Heart right ventricle (tissue), 16 donors: ENCODE results near the gene TXNDC16. TPM values are rescaled to one million over a fixed set of nuclear protein-coding genes. Genes with fewer than 3 reads are reported as not detected.
A peak's percentile ranks its signal among the peaks of the same experiment; 100 is the strongest.

Experiments used
- ATAC-seq, 8 donors: fragments of 200-7000 bp; cut with Tn5 transposase; one replicate each; pipeline ENCODE4 v1.9.1; 2020; ENCODE audit warnings: mild to moderate bottlenecking in 8 of 8, moderate library complexity in 8 of 8, moderate number of reproducible peaks in 1 of 8
- DNase-seq, 2 donors: peaks; one replicate each; pipeline ENCODE4 v3.0.0-alpha.2; 2020
- H3K27ac ChIP-seq, 10 donors: fragments of 200-600 bp; sonication (generic) in 2 of 10; one replicate each; pipeline versions ENCODE4 v1.5.0 to v1.8.0; 2020 to 2022; ENCODE audit warnings: mild to moderate bottlenecking in 3 of 10
- H3K27me3 ChIP-seq, 7 donors: fragments of 200-600 bp; one replicate each; pipeline ENCODE4 v1.8.0; 2021 to 2022; ENCODE audit warnings: mild to moderate bottlenecking in 2 of 7
- H3K36me3 ChIP-seq, 9 donors: fragments of 200-600 bp; sonication (generic) in 1 of 9; one replicate each; pipeline versions ENCODE4 v1.5.0 to v1.8.0; 2020 to 2022; ENCODE audit warnings: mild to moderate bottlenecking in 2 of 9
- H3K4me1 ChIP-seq, 9 donors: fragments of 200-600 bp; sonication (generic) in 1 of 9; one replicate each; pipeline versions ENCODE4 v1.5.0 to v1.8.0; 2020 to 2022; ENCODE audit warnings: mild to moderate bottlenecking in 4 of 9
- H3K4me3 ChIP-seq, 10 donors: fragments of 200-600 bp; sonication (generic) in 2 of 10; one replicate each; pipeline versions ENCODE4 v1.5.0 to v1.8.0; 2020 to 2022; ENCODE audit warnings: mild to moderate bottlenecking in 7 of 10, moderate library complexity in 2 of 10
- H3K9me3 ChIP-seq, 11 donors: fragments of 200-600 bp in 10 of 11; sonication (generic) in 2 of 11; one replicate each; pipeline versions ENCODE4 v1.5.0 to v1.8.0; 2013 to 2022; ENCODE audit warnings: mild to moderate bottlenecking in 2 of 11, control low read depth in 1 of 11, moderate library complexity in 1 of 11
- CTCF ChIP-seq, 9 donors: fragments of 200-600 bp; sonication (generic) in 2 of 9; IDR thresholded peaks; one replicate each; pipeline versions ENCODE4 v1.5.0 to v1.8.0; 2021 to 2022; ENCODE audit warnings: antibody characterized with exemption in 9 of 9, mild to moderate bottlenecking in 5 of 9, moderate library complexity in 1 of 9
- WGBS, 2 donors: extraction: QIAGEN DNeasy Blood & Tissue Kit; methylation state at CpG; one replicate each; pipeline ENCODE4 v1.1.7; 2013; ENCODE audit warnings: inconsistent platforms in 1 of 2; 5-methylcytosine and 5-hydroxymethylcytosine counted together
- intact Hi-C, 10 donors: fragments of 100-400 bp; cut with DNase I; formaldehyde crosslinking; loops; one replicate each; pipeline versions ENCODE4 v1.11.1 to v1.14.2; 2022
- long read RNA-seq, 3 donors: library from polyadenylated mRNA; unstranded; transcript quantifications; one replicate each; pipeline ENCODE4 v2.0.0, GENCODE V29; 2020 to 2021
- polyA plus RNA-seq, 2 donors: library from polyadenylated mRNA; stranded (reverse); fragments of 200-250 nt; gene quantifications; one replicate each; pipeline ENCODE4 v1.2.3, GENCODE V29; 2013
- total RNA-seq, 10 donors: library from RNA; stranded (reverse); fragmentation: NEBNext Ultra II Directional in 3 of 10; extraction: Animal tissue kit (Norgen Biotek cat#: 25700) in 3 of 10; gene quantifications; one replicate each; pipeline versions ENCODE4 v1.2.1 to v1.2.4, GENCODE V29; 2021 to 2023
- donor health status: Arrhythmogenic right ventricular cardiomyopathy.
- donor health status: ischemic (EF 13 %, LVEDD 7.1; RV severe dilation, severe dysfunction).
- donor health status: healthy with polysubstance abuse.
- donor health status: DM: no; HTN: yes; CAD: no.
- donor health status: DM: no; HTN: no; CAD: no.
- donor health status: ischemic (EF 25% LVEDD 6.9; RV normal size, moderate dysfunction).
- donor health status: ischemic (EF 25% LVEDD 5.7; RV mildly dilated, moderate dysfunction).
- donor health status: healthy.
- donor health status: DM: yes; HTN: yes; CAD: no.
- donor health status: Ischemic cardiomyopathy.
- donor health status: ischemic (EF 35%, LVEDD 5.7; RV mildly dilated, moderate dysfunction).
- donor health status: nonischemic (EF 11% LVEDD 7.7; RV severe dilation, severe dysfunction).
- donor health status: DM: yes; HTN: yes; CAD: no.
- donor health status: PGD.
- donor health status: ischemic (EF 29% LVEDD 5.4; RV normal size, mild dysfunction).
- donor health status: nonischemic (EF 23%, LVEDD 6.1; RV moderate dilation, normal function).

TXNDC16 gene, protein sequence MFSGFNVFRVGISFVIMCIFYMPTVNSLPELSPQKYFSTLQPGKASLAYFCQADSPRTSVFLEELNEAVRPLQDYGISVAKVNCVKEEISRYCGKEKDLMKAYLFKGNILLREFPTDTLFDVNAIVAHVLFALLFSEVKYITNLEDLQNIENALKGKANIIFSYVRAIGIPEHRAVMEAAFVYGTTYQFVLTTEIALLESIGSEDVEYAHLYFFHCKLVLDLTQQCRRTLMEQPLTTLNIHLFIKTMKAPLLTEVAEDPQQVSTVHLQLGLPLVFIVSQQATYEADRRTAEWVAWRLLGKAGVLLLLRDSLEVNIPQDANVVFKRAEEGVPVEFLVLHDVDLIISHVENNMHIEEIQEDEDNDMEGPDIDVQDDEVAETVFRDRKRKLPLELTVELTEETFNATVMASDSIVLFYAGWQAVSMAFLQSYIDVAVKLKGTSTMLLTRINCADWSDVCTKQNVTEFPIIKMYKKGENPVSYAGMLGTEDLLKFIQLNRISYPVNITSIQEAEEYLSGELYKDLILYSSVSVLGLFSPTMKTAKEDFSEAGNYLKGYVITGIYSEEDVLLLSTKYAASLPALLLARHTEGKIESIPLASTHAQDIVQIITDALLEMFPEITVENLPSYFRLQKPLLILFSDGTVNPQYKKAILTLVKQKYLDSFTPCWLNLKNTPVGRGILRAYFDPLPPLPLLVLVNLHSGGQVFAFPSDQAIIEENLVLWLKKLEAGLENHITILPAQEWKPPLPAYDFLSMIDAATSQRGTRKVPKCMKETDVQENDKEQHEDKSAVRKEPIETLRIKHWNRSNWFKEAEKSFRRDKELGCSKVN
- total RNA-seq, result 1 to 10 TPM; 3.1 to 6.3 (median 4.3) TPM
- polyA plus RNA-seq, result 1 to 10 TPM; 1.2 to 1.3 TPM
- long read RNA-seq, donor 1, full-length matches to known transcripts, result 5 of 7 reads
- long read RNA-seq, donor 1, partial matches to known transcripts, result 1 of 7 reads
- long read RNA-seq, donor 1, other reads (novel, unspliced or antisense), result 1 of 7 reads
- long read RNA-seq, donor 2, full-length matches to known transcripts, result 8 of 10 reads
- long read RNA-seq, donor 2, partial matches to known transcripts, result 1 of 10 reads
- long read RNA-seq, donor 2, other reads (novel, unspliced or antisense), result 1 of 10 reads
- long read RNA-seq, donor 3, full-length matches to known transcripts, result 6 of 10 reads
- long read RNA-seq, donor 3, partial matches to known transcripts, result 2 of 10 reads
- long read RNA-seq, donor 3, other reads (novel, unspliced or antisense), result 2 of 10 reads

GRCh38 chr14:52552063-52552988 lies at the start of gene TXNDC16, which contains the start of gene GPR137C:
Gene TXNDC16, minus strand, starts transcription at chr14:52552505. Its CDS starts 8,948 bp downstream, at chr14:52543557.
Gene GPR137C, plus strand, starts transcription at chr14:52552836. Its CDS starts 312 bp downstream, at chr14:52553148.
- H3K36me3 ChIP-seq, result no peaks in the 10 kb centered on the region
- 0 to 1% methylated on average over 77 to 81 of the region's 81 CpGs for WGBS, 2 donors
- H3K9me3 ChIP-seq, result no peaks in the 10 kb centered on the region
- peak within 1 kb of the TSS; percentile 66 to 95 (median 83) for H3K4me3 ChIP-seq
- peak; percentile 99 to 100 for DNase-seq
- intact Hi-C loops, result loop anchor here in 4 of 10 donors (5.0 to 10.0 kb wide), 4 partner anchors 142 to 242 kb away; partner anchors contain the start of genes ERO1A (in 2 of the 4), PSMC6 (in 2 of the 4) and GNPNAT1 (in 1 of the 4)
- ATAC-seq, result peak; percentile 97 to 100 (median 99)
- H3K4me1 ChIP-seq, result peaks cover 4 to 31% (median 20%) of the 10 kb centered on the region in 9 donors
- peak within 1 kb of the TSS; percentile 44 to 91 (median 81) for H3K27ac ChIP-seq
- TF ChIP-seq CTCF (IDR thresholded peaks at IDR 0.05), result no peak
- H3K27me3 ChIP-seq, result no peaks in the 10 kb centered on the region

- DNase-seq (no peak), ATAC-seq (no peak)
- H3K36me3 ChIP-seq, result no peaks in the 10 kb centered on the region
- H3K9me3 ChIP-seq, result peaks cover 0 to 24% (median 2%) of the 10 kb centered on the region in 11 donors
- no peak overlapping the region for H3K4me3 ChIP-seq
- WGBS, 2 donors, result 95 to 97% methylated on average over 3 of the region's 3 CpGs
- no peak overlapping the region for H3K27ac ChIP-seq
- intact Hi-C loops, result no loop called here
- no peaks in the 10 kb centered on the region for H3K4me1 ChIP-seq
- no peaks in the 10 kb centered on the region for H3K27me3 ChIP-seq
- no peak for TF ChIP-seq CTCF (IDR thresholded peaks at IDR 0.05)
Measured at GRCh38 chr14:52599974-52600373, 47.7 kb upstream of the TXNDC16 start.

DNA sequence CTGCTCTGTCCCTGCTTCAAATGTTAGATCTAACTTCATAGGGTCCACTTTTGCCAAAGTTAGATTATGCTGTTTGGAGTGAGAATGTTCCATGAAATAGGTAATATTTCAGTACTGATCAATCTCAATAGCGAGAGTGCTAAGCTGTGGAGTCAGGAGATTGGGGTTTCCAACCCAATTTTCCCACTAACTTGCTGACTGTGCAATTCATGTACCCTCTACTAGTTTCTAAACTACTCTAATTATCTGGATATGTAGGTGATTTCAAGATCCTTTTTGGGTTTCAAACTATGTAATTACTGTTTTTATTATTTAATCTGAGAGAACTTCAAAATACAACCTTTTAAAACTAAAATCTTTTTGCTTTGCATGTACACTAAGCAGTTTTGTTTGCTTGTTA lies 46.3 kb upstream of the TXNDC16 start:
- 95 to 100% methylated on average over 1 of the region's 1 CpG for WGBS, 2 donors
- peaks cover 0 to 26% (median 0%) of the 10 kb centered on the region in 11 donors for H3K9me3 ChIP-seq

More for the DNA sequence above, 46.3 kb upstream of the TXNDC16 start:
- intact Hi-C loops, result no loop called here
- ATAC-seq (no peak), DNase-seq (no peak)
- no peaks in the 10 kb centered on the region for H3K36me3 ChIP-seq
- H3K4me1 ChIP-seq, result no peaks in the 10 kb centered on the region
- no peak overlapping the region for H3K27ac ChIP-seq
- H3K4me3 ChIP-seq, result no peak overlapping the region
- no peak for TF ChIP-seq CTCF (IDR thresholded peaks at IDR 0.05)
- no peaks in the 10 kb centered on the region for H3K27me3 ChIP-seq
